ENCODE data around the gene PARPBP.
"Not testable (repeated sequence)": the region's sequence is repeated elsewhere in the genome, so short reads cannot be mapped to it uniquely, and the experiment has no call there.

The PARPBP gene

GRCh38 chr12:102119674-102120563 lies at the start of gene PARPBP, which contains the start of gene NUP37:
TSS of gene PARPBP (plus strand) at chr12:102120183. CDS start at chr12:102123889, 3,706 bp downstream.
TSS of gene NUP37 (minus strand) at chr12:102120114. CDS start at chr12:102118518, 1,596 bp downstream.
- DNase-seq = peak; percentile 88

GRCh38 chr12:102072092-102072491 lies 47.9 kb upstream of the PARPBP start:
- not testable (repeated sequence) for DNase-seq

GRCh38 chr12:102080842-102081241 lies 39.1 kb upstream of the PARPBP start:
- no peak for DNase-seq

GRCh38 chr12:102089228-102089835 lies 30.7 kb upstream of the PARPBP start:
- not testable (repeated sequence) for DNase-seq

- no peak for DNase-seq
Observed at GRCh38 chr12:102093319-102093718, 26.7 kb upstream of the PARPBP start.

GRCh38 chr12:102095677-102096263 lies 24.2 kb upstream of the PARPBP start:
- DNase-seq = peak; percentile 15

GRCh38 chr12:102096855-102097254 lies 23.1 kb upstream of the PARPBP start:
- DNase-seq = no peak

GRCh38 chr12:102106905-102107304 lies 13.1 kb upstream of the PARPBP start:
- DNase-seq = no peak

- no peak for DNase-seq
Observed at GRCh38 chr12:102107970-102108369, 12.0 kb upstream of the PARPBP start.

- DNase-seq = no peak
Observed at GRCh38 chr12:102110782-102111181, 9.2 kb upstream of the PARPBP start.

- DNase-seq = no peak
Observed at GRCh38 chr12:102114212-102114611, 5.8 kb upstream of the PARPBP start.

- no peak for DNase-seq
Observed at GRCh38 chr12:102116392-102116791, 3.6 kb upstream of the PARPBP start.

- DNase-seq = no peak
Observed at GRCh38 chr12:102118874-102119273, 1.1 kb upstream of the PARPBP start.

GRCh38 chr12:102120564-102120873 lies 536 bp downstream of the PARPBP start:
- DNase-seq = no peak

GRCh38 chr12:102120886-102121285 lies 903 bp downstream of the PARPBP start:
- DNase-seq = peak; percentile 16

- not testable (repeated sequence) for DNase-seq
Observed at GRCh38 chr12:102121328-102121727, 1.3 kb downstream of the PARPBP start.

GRCh38 chr12:102130720-102131119 lies 10.7 kb downstream of the PARPBP start:
- DNase-seq = not testable (repeated sequence)

- DNase-seq = not testable (repeated sequence)
Observed at GRCh38 chr12:102131442-102131841, 11.5 kb downstream of the PARPBP start.

- not testable (repeated sequence) for DNase-seq
Observed at GRCh38 chr12:102137619-102138018, 17.6 kb downstream of the PARPBP start.

- DNase-seq = not testable (repeated sequence)
Observed at GRCh38 chr12:102142866-102143373, 22.9 kb downstream of the PARPBP start.

GRCh38 chr12:102144221-102144620 lies 24.2 kb downstream of the PARPBP start:
- DNase-seq = no peak

GRCh38 chr12:102147062-102147587 lies 27.1 kb downstream of the PARPBP start:
- DNase-seq = not testable (repeated sequence)

GRCh38 chr12:102155206-102155605 lies 35.2 kb downstream of the PARPBP start:
- DNase-seq = not testable (repeated sequence)

All from inflammatory macrophage treated with lipopolysaccharide for 4 hours (primary cell).